ENCODE results near the gene HLX.

GRCh38 chr1:220873087-220873486, 6.2 kb upstream of the HLX start:
- TF ChIP-seq CTCF (IDR thresholded peaks at IDR 0.05) = no peak
- no peak for TF ChIP-seq EP300 (IDR thresholded peaks at IDR 0.05; ENCODE audit: low read depth)

Data from transverse colon (tissue), 3 donors.